DND-41 (cell line): ENCODE data around the gene TTC39A.

Experiments
- ATAC-seq: fragments of 200-7000 bp; cut with Tn5 transposase; 3 replicates; pipeline ENCODE4 v1.9.1; 2021; ENCODE audit warnings: low read depth; ENCODE audit not compliant: insufficient read depth
- DNase-seq: peaks from one replicate; pipeline ENCODE4 v3.0.0-alpha.2; 2020
- H2AFZ ChIP-seq: 2 replicates; pipeline ENCODE4 v1.6.0; 2012; ENCODE audit warnings: low read depth, low read length
- H3K27ac ChIP-seq: 2 replicates; pipeline ENCODE4 v1.5.1; 2012; ENCODE audit warnings: low read length, inconsistent platforms
- H3K27me3 ChIP-seq: fragments of 200-600 bp; sonication (generic); 2 replicates; pipeline ENCODE4 v1.6.0; 2012; ENCODE audit warnings: low read length, mild to moderate bottlenecking, inconsistent platforms; ENCODE audit not compliant: insufficient read depth, poor library complexity
- H3K36me3 ChIP-seq: 2 replicates; pipeline ENCODE4 v1.5.1; 2012; ENCODE audit warnings: low read length, inconsistent platforms; ENCODE audit not compliant: insufficient read depth
- H3K4me1 ChIP-seq: 2 replicates; pipeline ENCODE4 v1.5.1; 2012; ENCODE audit warnings: mild to moderate bottlenecking, low read length; ENCODE audit not compliant: insufficient read depth
- H3K4me2 ChIP-seq: 2 replicates; pipeline ENCODE4 v1.6.0; 2012; ENCODE audit warnings: mild to moderate bottlenecking, moderate library complexity, low read length, inconsistent platforms; ENCODE audit not compliant: insufficient read depth
- H3K4me3 ChIP-seq, 2 experiments: fragments of 200-600 bp in 1 of 2; shearing (Covaris generic) in 1 of 2; 2 replicates each; pipeline ENCODE4 v1.5.1; 2012 to 2016; ENCODE audit warnings: inconsistent platforms in 2 of 2, low read length in 2 of 2, mild to moderate bottlenecking in 2 of 2, low read depth in 1 of 2, moderate library complexity in 1 of 2
- H3K79me2 ChIP-seq: 2 replicates; pipeline ENCODE4 v1.6.0; 2012; ENCODE audit warnings: low read length, inconsistent platforms; ENCODE audit not compliant: insufficient read depth
- H3K9ac ChIP-seq: 2 replicates; pipeline ENCODE4 v1.6.0; 2012; ENCODE audit warnings: low read depth, mild to moderate bottlenecking, inconsistent platforms, low read length, moderate library complexity
- H3K9me3 ChIP-seq: 2 replicates; pipeline ENCODE4 v1.5.1; 2012; ENCODE audit warnings: low read length, moderate library complexity, mild to moderate bottlenecking, inconsistent platforms; ENCODE audit not compliant: insufficient read depth, severe bottlenecking
- H4K20me1 ChIP-seq: 2 replicates; pipeline ENCODE4 v1.6.0; 2012; ENCODE audit warnings: low read length; ENCODE audit not compliant: insufficient read depth
- CTCF ChIP-seq: IDR thresholded peaks from 2 replicates; pipeline ENCODE4 v1.5.1; 2012; ENCODE audit warnings: borderline replicate concordance, low read length, moderate library complexity, mild to moderate bottlenecking; ENCODE audit not compliant: poor library complexity, severe bottlenecking; ENCODE audit errors: extremely low read depth
- EZH2 ChIP-seq: IDR thresholded peaks from 3 replicates; pipeline ENCODE4 v1.6.1; 2012; ENCODE audit warnings: borderline replicate concordance, low read depth, mild to moderate bottlenecking, moderate library complexity, low read length, inconsistent platforms; ENCODE audit not compliant: severe bottlenecking

The TTC39A gene

DNA sequence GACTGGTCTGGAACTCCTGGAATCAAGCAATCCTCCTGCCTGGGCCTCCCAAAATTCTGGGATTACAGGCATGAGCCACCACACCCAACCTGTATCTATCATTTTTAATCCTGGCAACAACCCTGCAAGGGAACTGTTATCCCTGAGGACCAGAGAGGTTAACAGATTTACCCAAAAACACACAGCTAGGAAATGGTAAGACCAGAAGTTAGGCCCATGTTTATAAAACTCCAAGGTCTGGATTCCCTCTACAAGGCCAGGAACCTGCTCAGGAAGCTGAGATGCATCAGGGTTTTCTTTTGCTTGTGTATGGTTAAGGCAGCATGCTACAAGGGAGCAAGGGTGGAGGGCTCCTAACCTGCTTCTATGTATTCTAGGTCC is 17.8 kb upstream of the TTC39A start:
- Histone ChIP-seq H3K4me2 (no peak overlapping the region), H2AFZ (no peak overlapping the region), H3K27ac (no peak overlapping the region), H3K9ac (no peak overlapping the region), H3K79me2 (no peaks in the 10 kb centered on the region), H4K20me1 (no peaks in the 10 kb centered on the region), H3K9me3 (no peaks in the 10 kb centered on the region), H3K4me3 (no peak overlapping the region), H3K27me3 (no peaks in the 10 kb centered on the region), H3K4me1 (no peaks in the 10 kb centered on the region), H3K36me3 (no peaks in the 10 kb centered on the region)
- ATAC-seq: no peak
- TF ChIP-seq EZH2 (no peak), CTCF (no peak)
- no peak for DNase-seq

DNA sequence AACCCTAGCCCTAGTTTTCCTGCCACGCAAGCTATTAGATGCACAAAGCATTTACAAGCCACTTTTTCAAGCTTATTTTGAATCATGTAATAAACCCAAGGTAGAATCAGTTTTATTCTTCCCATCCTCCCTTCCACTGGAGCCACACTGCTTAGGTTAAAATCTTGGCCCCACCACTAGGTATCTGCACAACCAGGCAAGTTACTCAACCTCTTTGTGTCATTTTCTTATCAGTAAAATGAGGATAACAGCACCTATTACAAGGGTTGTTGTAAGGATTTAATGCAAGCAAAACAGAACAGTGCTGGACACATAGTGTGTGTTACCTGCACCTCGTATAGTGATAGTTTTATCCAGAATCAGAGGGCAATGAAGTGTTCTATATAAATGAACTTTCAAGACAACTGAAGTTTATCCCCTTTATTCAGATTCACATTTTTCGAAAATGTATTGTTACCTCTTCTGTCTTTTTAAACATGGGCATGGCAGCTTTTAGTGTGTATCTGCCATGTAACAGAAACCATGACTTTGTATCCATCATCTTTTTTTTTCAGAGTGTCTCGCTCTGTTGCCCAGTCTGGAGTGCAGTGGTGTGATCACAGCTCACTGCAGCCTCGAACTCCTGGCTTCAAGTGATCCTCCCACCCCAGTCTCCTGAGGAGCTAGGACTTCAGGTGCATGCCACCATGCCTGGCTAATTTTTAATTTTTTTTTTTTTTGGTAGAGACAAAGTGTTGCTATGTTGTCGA is 17.2 kb upstream of the TTC39A start:
- TF ChIP-seq EZH2: no peak
- TF ChIP-seq CTCF: no peak
- H3K79me2 ChIP-seq: no peaks in the 10 kb centered on the region

DNA sequence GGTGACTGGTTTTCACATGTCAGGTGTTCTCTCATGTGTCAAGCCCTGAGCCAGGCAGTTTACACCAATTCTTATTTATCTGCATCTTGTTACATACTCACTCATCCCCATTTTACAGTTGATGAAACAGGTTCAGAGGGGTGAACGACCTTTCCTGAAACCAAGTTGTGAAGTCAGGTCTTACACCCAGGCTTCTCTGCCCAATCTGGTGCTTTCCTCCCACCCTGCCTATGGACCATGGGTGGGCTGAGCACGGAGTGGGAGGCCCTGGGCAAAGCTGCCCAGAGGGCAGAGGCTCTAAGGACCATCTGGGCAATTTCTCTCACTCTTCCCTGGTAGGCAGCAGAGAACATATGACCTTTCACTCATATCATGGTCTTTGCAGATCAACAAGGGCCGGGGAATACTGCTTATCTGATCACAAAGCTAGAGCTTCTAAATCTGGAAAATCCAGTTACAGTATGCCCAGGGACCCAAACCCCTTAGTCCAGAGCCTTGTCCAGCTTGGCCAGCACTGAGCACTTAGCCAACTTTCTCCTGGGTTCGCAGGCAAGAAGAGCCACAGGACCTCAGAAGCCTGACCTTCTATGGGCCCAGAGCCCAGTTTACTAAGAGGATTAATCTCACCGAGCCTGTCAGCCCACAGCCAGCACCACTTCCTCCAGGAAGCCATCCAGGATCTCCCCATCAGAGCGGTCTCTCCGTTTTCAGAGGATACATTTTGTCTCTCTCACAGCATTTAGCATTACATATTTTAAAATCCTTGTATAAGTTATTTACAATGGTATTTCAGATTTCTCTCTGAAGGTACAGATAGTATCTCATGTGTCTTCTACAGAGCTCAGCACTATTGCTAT is 16.0 kb upstream of the TTC39A start:
- H4K20me1 ChIP-seq: no peaks in the 10 kb centered on the region
- no peak overlapping the region for H2AFZ ChIP-seq
- TF ChIP-seq CTCF (no peak), EZH2 (no peak)
- no peak overlapping the region for H3K27ac ChIP-seq
- H3K4me2 ChIP-seq: no peak overlapping the region
- ATAC-seq: no peak
- no peaks in the 10 kb centered on the region for H3K27me3 ChIP-seq
- DNase-seq: no peak
- H3K4me3 ChIP-seq: no peak overlapping the region
- no peaks in the 10 kb centered on the region for H3K36me3 ChIP-seq
- no peaks in the 10 kb centered on the region for H3K9me3 ChIP-seq
- H3K79me2 ChIP-seq: no peaks in the 10 kb centered on the region
- H3K9ac ChIP-seq: no peak overlapping the region
- no peaks in the 10 kb centered on the region for H3K4me1 ChIP-seq

More for the DNA sequence above, 17.2 kb upstream of the TTC39A start:
- H3K27ac ChIP-seq: no peak overlapping the region
- no peaks in the 10 kb centered on the region for H3K27me3 ChIP-seq
- H4K20me1 ChIP-seq: no peaks in the 10 kb centered on the region
- no peaks in the 10 kb centered on the region for H3K4me1 ChIP-seq
- no peak overlapping the region for H3K9ac ChIP-seq
- no peaks in the 10 kb centered on the region for H3K36me3 ChIP-seq
- H3K4me3 ChIP-seq: no peak overlapping the region
- no peak for ATAC-seq
- no peak overlapping the region for H3K4me2 ChIP-seq
- DNase-seq: no peak
- no peaks in the 10 kb centered on the region for H3K9me3 ChIP-seq
- H2AFZ ChIP-seq: no peak overlapping the region
